WTC11 (cell line): ENCODE measurements around the gene C19orf85. TPM values are rescaled to one million over a fixed set of nuclear protein-coding genes. Genes with fewer than 3 reads are reported as not detected.
A peak's percentile ranks its signal among the peaks of the same experiment; 100 is the strongest.

Experiments used
- CDX4 ChIP-seq: fragments of 250-450 bp; sonication (Bioruptor Pico); IDR thresholded peaks from 2 replicates; pipeline ENCODE4 v1.9.0; 2021; ENCODE audit warnings: moderate library complexity, mild to moderate bottlenecking, inconsistent platforms, borderline replicate concordance
- E2F1 ChIP-seq: sonication (generic); formaldehyde crosslinking; IDR thresholded peaks from 2 replicates; pipeline ENCODE4 v1.8.0; 2022; ENCODE audit warnings: mild to moderate bottlenecking, missing genetic modification reagents
- E2F4 ChIP-seq: sonication (generic); formaldehyde crosslinking; IDR thresholded peaks from 2 replicates; pipeline ENCODE4 v1.8.1; 2022; ENCODE audit warnings: low read depth, mild to moderate bottlenecking, moderate library complexity, missing genetic modification reagents, borderline replicate concordance
- ESRRA ChIP-seq: sonication (generic); formaldehyde crosslinking; IDR thresholded peaks from 2 replicates; pipeline ENCODE4 v1.8.1; 2022; ENCODE audit warnings: mild to moderate bottlenecking, missing genetic modification reagents, borderline replicate concordance
- ETV6 ChIP-seq: sonication (generic); formaldehyde crosslinking; IDR thresholded peaks from 2 replicates; pipeline ENCODE4 v1.8.1; 2022; ENCODE audit warnings: mild to moderate bottlenecking, missing genetic modification reagents
- GRHL2 ChIP-seq: fragments of 250-450 bp; sonication (Bioruptor Pico); IDR thresholded peaks from 2 replicates; pipeline ENCODE4 v1.8.0; 2022; ENCODE audit warnings: mild to moderate bottlenecking, moderate library complexity; ENCODE audit not compliant: insufficient replicate concordance, severe bottlenecking
- GTF2I ChIP-seq: fragments of 250-450 bp; sonication (Bioruptor Pico); conservative IDR thresholded peaks from 2 replicates; pipeline ENCODE4 v1.4.0; 2021; ENCODE audit warnings: mild to moderate bottlenecking
- HMGA2 ChIP-seq: fragments of 250-450 bp; sonication (Bioruptor Pico); IDR thresholded peaks from 2 replicates; pipeline ENCODE4 v1.4.0; 2021; ENCODE audit warnings: mild to moderate bottlenecking, moderate library complexity
- HMGXB4 ChIP-seq: sonication (generic); formaldehyde crosslinking; IDR thresholded peaks from 2 replicates; pipeline ENCODE4 v1.8.1; 2023; ENCODE audit warnings: mild to moderate bottlenecking, moderate library complexity, missing genetic modification reagents
- JAZF1 ChIP-seq: fragments of 250-450 bp; sonication (Bioruptor Pico); IDR thresholded peaks from 2 replicates; pipeline ENCODE4 v1.9.0; 2021; ENCODE audit warnings: moderate library complexity, mild to moderate bottlenecking, inconsistent platforms
- MLX ChIP-seq: sonication (generic); formaldehyde crosslinking; IDR thresholded peaks from 2 replicates; pipeline ENCODE4 v1.8.1; 2023; ENCODE audit warnings: mild to moderate bottlenecking, missing genetic modification reagents, moderate library complexity
- NR2C2 ChIP-seq: sonication (generic); formaldehyde crosslinking; IDR thresholded peaks from 2 replicates; pipeline ENCODE4 v1.8.0; 2022; ENCODE audit warnings: mild to moderate bottlenecking, missing genetic modification reagents
- NR3C1 ChIP-seq: sonication (generic); formaldehyde crosslinking; conservative IDR thresholded peaks from 2 replicates; pipeline ENCODE4 v1.8.1; 2023; ENCODE audit warnings: low read depth, mild to moderate bottlenecking, missing genetic modification reagents
- PRDM15 ChIP-seq: sonication (generic); formaldehyde crosslinking; IDR thresholded peaks from 2 replicates; pipeline ENCODE4 v1.8.0; 2022; ENCODE audit warnings: missing genetic modification reagents
- PREB ChIP-seq: sonication (generic); formaldehyde crosslinking; IDR thresholded peaks from 2 replicates; pipeline ENCODE4 v1.8.1; 2022; ENCODE audit warnings: mild to moderate bottlenecking, missing genetic modification reagents, moderate library complexity, borderline replicate concordance
- PRRX2 ChIP-seq: fragments of 250-450 bp; sonication (Bioruptor Pico); IDR thresholded peaks from 2 replicates; pipeline ENCODE4 v1.8.0; 2021; ENCODE audit warnings: mild to moderate bottlenecking
- RELA ChIP-seq: sonication (generic); formaldehyde crosslinking; IDR thresholded peaks from 2 replicates; pipeline ENCODE4 v1.8.1; 2022; ENCODE audit warnings: missing genetic modification reagents, mild to moderate bottlenecking, borderline replicate concordance
- TP53 ChIP-seq: sonication (generic); formaldehyde crosslinking; IDR thresholded peaks from 2 replicates; pipeline ENCODE4 v1.8.1; 2023; ENCODE audit warnings: mild to moderate bottlenecking, missing genetic modification reagents
- ZBTB21 ChIP-seq: sonication (generic); formaldehyde crosslinking; IDR thresholded peaks from 2 replicates; pipeline ENCODE4 v1.8.1; 2023; ENCODE audit warnings: mild to moderate bottlenecking, missing genetic modification reagents, borderline replicate concordance
- ZNF232 ChIP-seq: sonication (generic); formaldehyde crosslinking; IDR thresholded peaks from 2 replicates; pipeline ENCODE4 v1.8.0; 2022; ENCODE audit warnings: mild to moderate bottlenecking, missing genetic modification reagents
- ZNF317 ChIP-seq: sonication (generic); formaldehyde crosslinking; IDR thresholded peaks from 2 replicates; pipeline ENCODE4 v1.8.1; 2023; ENCODE audit warnings: low read depth, mild to moderate bottlenecking, moderate library complexity, missing genetic modification reagents, borderline replicate concordance
- ZNF416 ChIP-seq: fragments of 250-450 bp; sonication (Bioruptor Pico); IDR thresholded peaks from 2 replicates; pipeline ENCODE4 v1.9.0; 2021; ENCODE audit warnings: mild to moderate bottlenecking, inconsistent platforms
- ZNF532 ChIP-seq: fragments of 250-450 bp; sonication (Bioruptor Pico); IDR thresholded peaks from 2 replicates; pipeline ENCODE4 v1.9.0; 2021; ENCODE audit warnings: mild to moderate bottlenecking, borderline replicate concordance
- total RNA-seq: library from RNA; stranded (reverse); gene quantifications from 3 replicates; pipeline ENCODE4 v1.2.3, GENCODE V29; 2021

C19orf85 gene
- total RNA-seq, 1 experiment from 2014 or later = 2.2 TPM

- TF ChIP-seq ZNF317 (CRISPR knock-in tag) (no peak), ZBTB21 (CRISPR knock-in tag) (no peak), ESRRA (CRISPR knock-in tag) (no peak), HMGA2 (CRISPR knock-in tag) (no peak), JAZF1 (CRISPR knock-in tag) (no peak), NR2C2 (CRISPR knock-in tag) (no peak), E2F1 (no peak), PRDM15 (CRISPR knock-in tag) (0 out of 2 replicates have a peak, but pooled peaks have one; percentile 36), ZNF232 (CRISPR knock-in tag) (no peak), E2F4 (CRISPR knock-in tag) (no peak), GTF2I (CRISPR knock-in tag) (no peak), PREB (CRISPR knock-in tag) (no peak), MLX (no peak), ZNF532 (CRISPR knock-in tag) (no peak), NR3C1 (no peak), RELA (CRISPR knock-in tag) (no peak), TP53 (peak; percentile 77; the same call in 1 of the 2 replicates), CDX4 (no peak), GRHL2 (CRISPR knock-in tag) (no peak), HMGXB4 (CRISPR knock-in tag) (no peak), ETV6 (peak; percentile 77; the same call in 1 of the 2 replicates), ZNF416 (CRISPR knock-in tag) (no peak), PRRX2 (CRISPR knock-in tag) (no peak)
Measured at GRCh38 chr19:55437410-55437809, 27.1 kb downstream of the C19orf85 start (continued).
